ENCODE data around the gene ENAH. TPM values are rescaled to one million over a fixed set of nuclear protein-coding genes. Genes with fewer than 3 reads are reported as not detected.

ENAH gene
- total RNA-seq, 1 experiment from 2014 or later: 100 TPM

DNA sequence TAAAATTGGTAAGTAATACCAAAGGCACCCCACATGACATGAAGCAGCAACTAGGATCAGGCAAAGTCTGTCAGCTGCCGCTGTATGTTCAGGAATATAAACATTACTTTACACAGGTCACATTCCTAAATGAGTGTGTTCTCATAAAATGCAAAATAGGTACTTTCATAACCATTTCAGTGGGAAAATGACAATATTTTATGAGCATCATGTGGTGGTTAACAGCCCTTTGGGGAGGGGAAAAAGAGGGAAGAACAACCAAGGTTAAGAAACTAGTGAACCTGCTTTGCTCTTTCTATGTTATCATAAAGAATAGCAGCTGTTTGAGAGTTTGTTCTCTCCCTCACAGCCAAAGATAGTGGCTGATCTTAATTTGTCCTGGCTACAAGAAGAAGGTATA lies 119.7 kb downstream of the ENAH start:
- BruUV-seq (replicated peaks): no TSS peak
- ChIA-PET RAD21 (ENCODE audit: low non-redundant PET in 1 of 2, low total read pairs in 2 of 2, uncharacterized antibody in 2 of 2, unreplicated experiment in 2 of 2) (no interaction called here), POLR2A (interaction anchor here (0.8 kb wide), 1 partner anchor 15 kb away, joined by 3 read pairs; no protein-coding TSS in a partner anchor), CTCF (no interaction called here)
- H3K4me2 ChIP-seq (ENCODE audit: low read length): no peak overlapping the region
- no peak overlapping the region for H3K4me3 ChIP-seq (replicated peaks in 1 of 2; ENCODE audit: low read depth in 1 of 2, low read length in 2 of 2)
- H3K9me2 ChIP-seq (ENCODE audit: insufficient read depth): no peaks in the 10 kb centered on the region
- no peaks in the 10 kb centered on the region for H3K4me1 ChIP-seq (ENCODE audit: control insufficient read depth in 1 of 2, insufficient read depth in 2 of 2, low read length in 2 of 2)
- peaks cover 46% of the 10 kb centered on the region for H3K79me2 ChIP-seq (ENCODE audit: insufficient read depth, low read length)
- H3K9me3 ChIP-seq (ENCODE audit: control insufficient read depth in 1 of 2, insufficient read depth in 1 of 2, low read depth in 1 of 2, low read length in 2 of 2): no peaks in the 10 kb centered on the region
- no peaks in the 10 kb centered on the region for H3K27me3 ChIP-seq (ENCODE audit: insufficient read depth, low read length)
- H3K36me3 ChIP-seq (ENCODE audit: control insufficient read depth in 1 of 2, insufficient read depth in 2 of 2, low read length in 2 of 2): no peaks in the 10 kb centered on the region; a peak in 1 of 4 replicates
- TF ChIP-seq, protein P1, sequence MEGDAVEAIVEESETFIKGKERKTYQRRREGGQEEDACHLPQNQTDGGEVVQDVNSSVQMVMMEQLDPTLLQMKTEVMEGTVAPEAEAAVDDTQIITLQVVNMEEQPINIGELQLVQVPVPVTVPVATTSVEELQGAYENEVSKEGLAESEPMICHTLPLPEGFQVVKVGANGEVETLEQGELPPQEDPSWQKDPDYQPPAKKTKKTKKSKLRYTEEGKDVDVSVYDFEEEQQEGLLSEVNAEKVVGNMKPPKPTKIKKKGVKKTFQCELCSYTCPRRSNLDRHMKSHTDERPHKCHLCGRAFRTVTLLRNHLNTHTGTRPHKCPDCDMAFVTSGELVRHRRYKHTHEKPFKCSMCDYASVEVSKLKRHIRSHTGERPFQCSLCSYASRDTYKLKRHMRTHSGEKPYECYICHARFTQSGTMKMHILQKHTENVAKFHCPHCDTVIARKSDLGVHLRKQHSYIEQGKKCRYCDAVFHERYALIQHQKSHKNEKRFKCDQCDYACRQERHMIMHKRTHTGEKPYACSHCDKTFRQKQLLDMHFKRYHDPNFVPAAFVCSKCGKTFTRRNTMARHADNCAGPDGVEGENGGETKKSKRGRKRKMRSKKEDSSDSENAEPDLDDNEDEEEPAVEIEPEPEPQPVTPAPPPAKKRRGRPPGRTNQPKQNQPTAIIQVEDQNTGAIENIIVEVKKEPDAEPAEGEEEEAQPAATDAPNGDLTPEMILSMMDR (IDR thresholded peaks at IDR 0.05 in 2 of 3, conservative IDR thresholded peaks at IDR 0.05 in 1 of 3; ENCODE audit: borderline replicate concordance in 1 of 3, insufficient read depth in 1 of 3, low read depth in 2 of 3, low read length in 2 of 3): no peak
- TF ChIP-seq, protein P2, sequence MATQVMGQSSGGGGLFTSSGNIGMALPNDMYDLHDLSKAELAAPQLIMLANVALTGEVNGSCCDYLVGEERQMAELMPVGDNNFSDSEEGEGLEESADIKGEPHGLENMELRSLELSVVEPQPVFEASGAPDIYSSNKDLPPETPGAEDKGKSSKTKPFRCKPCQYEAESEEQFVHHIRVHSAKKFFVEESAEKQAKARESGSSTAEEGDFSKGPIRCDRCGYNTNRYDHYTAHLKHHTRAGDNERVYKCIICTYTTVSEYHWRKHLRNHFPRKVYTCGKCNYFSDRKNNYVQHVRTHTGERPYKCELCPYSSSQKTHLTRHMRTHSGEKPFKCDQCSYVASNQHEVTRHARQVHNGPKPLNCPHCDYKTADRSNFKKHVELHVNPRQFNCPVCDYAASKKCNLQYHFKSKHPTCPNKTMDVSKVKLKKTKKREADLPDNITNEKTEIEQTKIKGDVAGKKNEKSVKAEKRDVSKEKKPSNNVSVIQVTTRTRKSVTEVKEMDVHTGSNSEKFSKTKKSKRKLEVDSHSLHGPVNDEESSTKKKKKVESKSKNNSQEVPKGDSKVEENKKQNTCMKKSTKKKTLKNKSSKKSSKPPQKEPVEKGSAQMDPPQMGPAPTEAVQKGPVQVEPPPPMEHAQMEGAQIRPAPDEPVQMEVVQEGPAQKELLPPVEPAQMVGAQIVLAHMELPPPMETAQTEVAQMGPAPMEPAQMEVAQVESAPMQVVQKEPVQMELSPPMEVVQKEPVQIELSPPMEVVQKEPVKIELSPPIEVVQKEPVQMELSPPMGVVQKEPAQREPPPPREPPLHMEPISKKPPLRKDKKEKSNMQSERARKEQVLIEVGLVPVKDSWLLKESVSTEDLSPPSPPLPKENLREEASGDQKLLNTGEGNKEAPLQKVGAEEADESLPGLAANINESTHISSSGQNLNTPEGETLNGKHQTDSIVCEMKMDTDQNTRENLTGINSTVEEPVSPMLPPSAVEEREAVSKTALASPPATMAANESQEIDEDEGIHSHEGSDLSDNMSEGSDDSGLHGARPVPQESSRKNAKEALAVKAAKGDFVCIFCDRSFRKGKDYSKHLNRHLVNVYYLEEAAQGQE (IDR thresholded peaks at IDR 0.05; ENCODE audit: low read depth): no peak
- intact Hi-C loops (cut with micrococcal nuclease): no loop called here
- no peak overlapping the region for H2AFZ ChIP-seq (ENCODE audit: low read depth, low read length, poor library complexity, severe bottlenecking)
- no peak overlapping the region for H3K27ac ChIP-seq (ENCODE audit: low read depth, low read length)
- DNase-seq (ENCODE audit: low read depth, low spot score) (no peak), ATAC-seq (no peak)
- H4K20me1 ChIP-seq (ENCODE audit: insufficient read depth): peaks cover 13% of the 10 kb centered on the region; the same call in 1 of the 2 replicates
- no peak overlapping the region for H3K9ac ChIP-seq (ENCODE audit: low read length)
